22Rv1 (cell line): Measurements from ENCODE around the gene FBXW8.

Source experiments
- CTCF ChIP-seq: fragments of 450-650 bp; IDR thresholded peaks from 2 replicates; pipeline ENCODE4 v1.5.1; 2017; ENCODE audit warnings: mild to moderate bottlenecking
- ZFX ChIP-seq: fragments of 450-650 bp; IDR thresholded peaks from 2 replicates; pipeline ENCODE4 v1.6.1; 2017; ENCODE audit warnings: antibody characterized with exemption, borderline replicate concordance

GRCh38 chr12:116920939-116921338, 10.2 kb downstream of the FBXW8 start:
- TF ChIP-seq CTCF (no peak), ZFX (no peak)
